ENCODE data around the gene NOL4L.

GRCh38 chr20:32484958-32485769 is 100.0 kb downstream of the NOL4L start:
- TF ChIP-seq, protein P1, sequence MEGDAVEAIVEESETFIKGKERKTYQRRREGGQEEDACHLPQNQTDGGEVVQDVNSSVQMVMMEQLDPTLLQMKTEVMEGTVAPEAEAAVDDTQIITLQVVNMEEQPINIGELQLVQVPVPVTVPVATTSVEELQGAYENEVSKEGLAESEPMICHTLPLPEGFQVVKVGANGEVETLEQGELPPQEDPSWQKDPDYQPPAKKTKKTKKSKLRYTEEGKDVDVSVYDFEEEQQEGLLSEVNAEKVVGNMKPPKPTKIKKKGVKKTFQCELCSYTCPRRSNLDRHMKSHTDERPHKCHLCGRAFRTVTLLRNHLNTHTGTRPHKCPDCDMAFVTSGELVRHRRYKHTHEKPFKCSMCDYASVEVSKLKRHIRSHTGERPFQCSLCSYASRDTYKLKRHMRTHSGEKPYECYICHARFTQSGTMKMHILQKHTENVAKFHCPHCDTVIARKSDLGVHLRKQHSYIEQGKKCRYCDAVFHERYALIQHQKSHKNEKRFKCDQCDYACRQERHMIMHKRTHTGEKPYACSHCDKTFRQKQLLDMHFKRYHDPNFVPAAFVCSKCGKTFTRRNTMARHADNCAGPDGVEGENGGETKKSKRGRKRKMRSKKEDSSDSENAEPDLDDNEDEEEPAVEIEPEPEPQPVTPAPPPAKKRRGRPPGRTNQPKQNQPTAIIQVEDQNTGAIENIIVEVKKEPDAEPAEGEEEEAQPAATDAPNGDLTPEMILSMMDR (IDR thresholded peaks at IDR 0.05), result peak; percentile 78 to 82
- TF ChIP-seq POLR2A (IDR thresholded peaks at IDR 0.05), result no peak
- TF ChIP-seq POLR2AphosphoS5 (IDR thresholded peaks at IDR 0.05), result no peak

All from suprapubic skin (tissue), 4 donors.